ENCODE data around the gene DCDC2C. TPM values are rescaled to one million over a fixed set of nuclear protein-coding genes. Genes with fewer than 3 reads are reported as not detected.
A peak's percentile ranks its signal among the peaks of the same experiment; 100 is the strongest.

DCDC2C gene
- total and polyA plus RNA-seq, 2 experiments from 2014 or later, result not detected

DNA sequence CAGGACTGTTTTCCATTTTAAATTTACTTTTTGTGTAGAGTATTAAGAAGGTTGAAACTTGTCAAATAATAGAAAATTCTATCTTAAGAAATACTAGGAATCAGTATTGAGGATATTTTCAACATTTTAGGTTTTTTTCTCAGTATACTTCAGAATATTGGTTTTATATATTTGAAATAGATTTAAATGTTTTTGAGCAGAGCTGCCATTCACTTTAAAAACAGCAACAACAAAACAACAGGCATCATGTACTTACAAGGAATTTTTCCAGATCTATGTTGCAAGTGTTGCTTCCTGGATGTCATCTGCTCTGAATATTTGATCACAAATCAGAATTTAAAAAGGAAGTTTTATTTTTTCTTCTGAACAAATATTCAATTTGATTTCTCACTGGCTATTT, 84.4 kb downstream of the DCDC2C start:
- TF ChIP-seq EZH2 (IDR thresholded peaks at IDR 0.05; ENCODE audit: insufficient read depth, poor library complexity, severe bottlenecking), result no peak
- no peak for TF ChIP-seq EZH2phosphoT487 (IDR thresholded peaks at IDR 0.05; ENCODE audit: insufficient read depth, low read depth)
- Histone ChIP-seq H3K4me3 (no peak overlapping the region), H3F3A (ENCODE audit: insufficient read depth) (peaks cover 14% of the 10 kb centered on the region; the same call in 1 of the 2 replicates), H3K4me2 (ENCODE audit: unreplicated experiment) (no peak overlapping the region), H3K9me2 (ENCODE audit: insufficient read depth) (no peaks in the 10 kb centered on the region), H3K36me3 (ENCODE audit: low read depth) (no peaks in the 10 kb centered on the region), H3K4me1 (ENCODE audit: insufficient read depth) (peaks cover 20% of the 10 kb centered on the region), H2AFZ (no peak overlapping the region), H3K27me3 (replicated peaks; ENCODE audit: insufficient read depth) (no peaks in the 10 kb centered on the region), H4K20me1 (ENCODE audit: insufficient read depth) (no peaks in the 10 kb centered on the region), H3K9me3 (ENCODE audit: low read depth) (no peaks in the 10 kb centered on the region), H3K9ac (no peak overlapping the region), H3K27ac (no peak overlapping the region), H3K79me2 (ENCODE audit: insufficient read depth) (no peaks in the 10 kb centered on the region)
- no peak for DNase-seq
- in situ Hi-C loops (cut with MboI), result no loop called here

- H3K4me1 ChIP-seq (ENCODE audit: insufficient read depth), result peaks cover 20% of the 10 kb centered on the region
- no peak overlapping the region for H2AFZ ChIP-seq
- no peaks in the 10 kb centered on the region for H3K27me3 ChIP-seq (replicated peaks; ENCODE audit: insufficient read depth)
- DNase-seq, result peak; percentile 71
- H3K9ac ChIP-seq, result no peak overlapping the region
- no peaks in the 10 kb centered on the region for H3K9me2 ChIP-seq (ENCODE audit: insufficient read depth)
- no peaks in the 10 kb centered on the region for H3K79me2 ChIP-seq (ENCODE audit: insufficient read depth)
- WGBS, 2 experiments (ENCODE audit: low coverage in 1 of 2, low lambda C conversion rate in 2 of 2, missing lambda C conversion rate in 2 of 2), result 0 to 3% methylated on average over 1 of the region's 1 CpG
- H3K4me3 ChIP-seq, result no peak overlapping the region
- no peak overlapping the region; the same call in 1 of the 2 replicates for H3K27ac ChIP-seq
- no peaks in the 10 kb centered on the region for H4K20me1 ChIP-seq (ENCODE audit: insufficient read depth)
- H3K36me3 ChIP-seq (ENCODE audit: low read depth), result no peaks in the 10 kb centered on the region
- in situ Hi-C loops (cut with MboI), result no loop called here
- H3K9me3 ChIP-seq (ENCODE audit: low read depth), result no peaks in the 10 kb centered on the region
- TF ChIP-seq EZH2 (IDR thresholded peaks at IDR 0.05; ENCODE audit: insufficient read depth, poor library complexity, severe bottlenecking) (no peak), EZH2phosphoT487 (IDR thresholded peaks at IDR 0.05; ENCODE audit: insufficient read depth, low read depth) (no peak)
- peaks cover 14% of the 10 kb centered on the region; the same call in 1 of the 2 replicates for H3F3A ChIP-seq (ENCODE audit: insufficient read depth)
- H3K4me2 ChIP-seq (ENCODE audit: unreplicated experiment), result peak overlapping the region; percentile 3
Observed at GRCh38 chr2:3789256-3789655, 85.9 kb downstream of the DCDC2C start.

DNA sequence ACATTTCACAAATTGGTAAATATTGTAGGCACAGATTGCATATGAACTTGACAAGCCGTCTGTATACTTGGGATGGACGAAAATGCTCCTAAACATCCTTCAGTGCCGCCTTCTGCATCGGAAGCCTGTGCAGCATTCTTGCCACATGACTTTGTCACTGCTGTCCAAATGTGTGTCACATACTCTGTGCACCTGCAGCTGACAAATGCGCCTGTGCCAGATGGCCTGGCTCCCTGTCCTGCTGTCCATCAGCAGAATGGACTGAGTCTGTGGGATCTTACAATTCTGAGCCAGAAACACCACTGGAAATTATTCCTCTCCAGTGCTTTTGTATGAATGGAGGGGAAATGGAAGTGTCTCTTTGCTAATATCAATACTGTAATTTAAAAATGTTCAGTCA, 89.9 kb downstream of the DCDC2C start:
- no peaks in the 10 kb centered on the region for H3K36me3 ChIP-seq (ENCODE audit: low read depth)
- H3K9ac ChIP-seq, result no peak overlapping the region
- H3K9me3 ChIP-seq (ENCODE audit: low read depth), result no peaks in the 10 kb centered on the region
- H3K4me3 ChIP-seq, result no peak overlapping the region
- H3K27ac ChIP-seq, result no peak overlapping the region
- H3F3A ChIP-seq (ENCODE audit: insufficient read depth), result 0 out of 2 replicates have a peak, but pooled peaks cover 9% of the 10 kb centered on the region
- H3K9me2 ChIP-seq (ENCODE audit: insufficient read depth), result no peaks in the 10 kb centered on the region
- no peak for DNase-seq
- H4K20me1 ChIP-seq (ENCODE audit: insufficient read depth), result no peaks in the 10 kb centered on the region
- TF ChIP-seq EZH2phosphoT487 (IDR thresholded peaks at IDR 0.05; ENCODE audit: insufficient read depth, low read depth) (no peak), EZH2 (IDR thresholded peaks at IDR 0.05; ENCODE audit: insufficient read depth, poor library complexity, severe bottlenecking) (no peak)
- in situ Hi-C loops (cut with MboI), result no loop called here
- H3K27me3 ChIP-seq (replicated peaks; ENCODE audit: insufficient read depth), result no peaks in the 10 kb centered on the region
- 0 out of 2 replicates have a peak, but pooled peaks cover 3% of the 10 kb centered on the region for H3K4me1 ChIP-seq (ENCODE audit: insufficient read depth)
- no peaks in the 10 kb centered on the region for H3K79me2 ChIP-seq (ENCODE audit: insufficient read depth)
- H3K4me2 ChIP-seq (ENCODE audit: unreplicated experiment), result no peak overlapping the region
- H2AFZ ChIP-seq, result no peak overlapping the region
- 43 to 64% methylated on average over 5 of the region's 5 CpGs for WGBS, 2 experiments (ENCODE audit: low coverage in 1 of 2, low lambda C conversion rate in 2 of 2, missing lambda C conversion rate in 2 of 2)

- H3K4me3 ChIP-seq, result no peak overlapping the region
- no peaks in the 10 kb centered on the region for H3K4me1 ChIP-seq (ENCODE audit: insufficient read depth)
- no peak for TF ChIP-seq EZH2phosphoT487 (IDR thresholded peaks at IDR 0.05; ENCODE audit: insufficient read depth, low read depth)
- no peak for TF ChIP-seq EZH2 (IDR thresholded peaks at IDR 0.05; ENCODE audit: insufficient read depth, poor library complexity, severe bottlenecking)
- no peak overlapping the region for H2AFZ ChIP-seq
- no peaks in the 10 kb centered on the region for H3F3A ChIP-seq (ENCODE audit: insufficient read depth)
- 16 to 25% methylated on average over 4 of the region's 4 CpGs for WGBS, 2 experiments (ENCODE audit: low coverage in 1 of 2, low lambda C conversion rate in 2 of 2, missing lambda C conversion rate in 2 of 2)
- H3K9ac ChIP-seq, result no peak overlapping the region
- DNase-seq, result no peak
- no peak overlapping the region for H3K27ac ChIP-seq
- H3K79me2 ChIP-seq (ENCODE audit: insufficient read depth), result no peaks in the 10 kb centered on the region
- H3K36me3 ChIP-seq (ENCODE audit: low read depth), result no peaks in the 10 kb centered on the region
- H3K27me3 ChIP-seq (replicated peaks; ENCODE audit: insufficient read depth), result peaks cover 27% of the 10 kb centered on the region; the same call in 1 of the 2 replicates
- no peaks in the 10 kb centered on the region for H4K20me1 ChIP-seq (ENCODE audit: insufficient read depth)
- no peaks in the 10 kb centered on the region for H3K9me2 ChIP-seq (ENCODE audit: insufficient read depth)
- H3K9me3 ChIP-seq (ENCODE audit: low read depth), result no peaks in the 10 kb centered on the region
- no peak overlapping the region for H3K4me2 ChIP-seq (ENCODE audit: unreplicated experiment)
- in situ Hi-C loops (cut with MboI), result no loop called here
Observed at GRCh38 chr2:3801506-3801905, 98.1 kb downstream of the DCDC2C start.
